Tibial artery (tissue), 4 donors: Measurements from ENCODE around the gene NFIA.

ENCODE experiments used
- DNase-seq, 2 donors: peaks; one replicate each; pipeline ENCODE4 v3.0.0-alpha.2; 2019
- H3K27ac ChIP-seq, 2 donors: fragments of 200-600 bp; sonication (generic) in 1 of 2; 1 replicate in 1 of 2; 2 replicates in 1 of 2; pipeline ENCODE4 v1.5.1; 2018 to 2019; ENCODE audit warnings: mild to moderate bottlenecking in 1 of 2
- H3K27me3 ChIP-seq, 2 donors: fragments of 200-600 bp; sonication (generic) in 1 of 2; one replicate each; pipeline versions ENCODE4 v1.5.1 to v1.6.0; 2016 to 2019
- H3K36me3 ChIP-seq, 3 donors: fragments of 200-600 bp; sonication (generic) in 2 of 3; one replicate each; pipeline ENCODE4 v1.5.1; 2016 to 2019; ENCODE audit warnings: mild to moderate bottlenecking in 2 of 3
- H3K4me1 ChIP-seq, 4 donors: fragments of 200-600 bp; sonication (generic) in 2 of 4; 1 replicate in 3 of 4; 2 replicates in 1 of 4; pipeline ENCODE4 v1.5.1; 2016 to 2019
- H3K4me3 ChIP-seq, 2 donors: fragments of 200-600 bp; sonication (generic) in 1 of 2; 1 replicate in 1 of 2; 2 replicates in 1 of 2; pipeline ENCODE4 v1.5.1; 2018 to 2019; ENCODE audit warnings: mild to moderate bottlenecking in 2 of 2
- H3K9me3 ChIP-seq, 3 donors: fragments of 200-600 bp; sonication (generic) in 1 of 3; one replicate each; pipeline ENCODE4 v1.5.1; 2016 to 2019
- CTCF ChIP-seq, 2 experiments: fragments of 200-600 bp in 1 of 2; fragments of 450-650 bp in 1 of 2; IDR thresholded peaks; one replicate each; pipeline ENCODE4 v1.5.1; 2017 to 2019; ENCODE audit warnings: antibody characterized with exemption in 2 of 2, mild to moderate bottlenecking in 1 of 2, moderate library complexity in 1 of 2
- intact Hi-C: fragments of 100-400 bp; cut with DNase I; formaldehyde crosslinking; loops from one replicate; pipeline ENCODE4 v1.15.0; 2023; ENCODE audit warnings: low total_unique reads

Gene NFIA

GRCh38 chr1:61386770-61387169, 304.4 kb downstream of the NFIA start:
- no peak for DNase-seq
- no peak overlapping the region for H3K27ac ChIP-seq
- peaks cover 23 to 43% (median 42%) of the 10 kb centered on the region in 3 donors for H3K36me3 ChIP-seq
- no peaks in the 10 kb centered on the region for H3K27me3 ChIP-seq
- peaks cover 0 to 7% (median 6%) of the 10 kb centered on the region in 3 donors for H3K9me3 ChIP-seq
- peaks cover 0 to 18% (median 2%) of the 10 kb centered on the region in 4 donors for H3K4me1 ChIP-seq
- intact Hi-C loops, result no loop called here
- H3K4me3 ChIP-seq, result no peak overlapping the region
- TF ChIP-seq CTCF (IDR thresholded peaks at IDR 0.05), result no peak

- peaks cover 23 to 43% (median 42%) of the 10 kb centered on the region in 3 donors for H3K36me3 ChIP-seq
- TF ChIP-seq CTCF (IDR thresholded peaks at IDR 0.05), result no peak
Observed at GRCh38 chr1:61387829-61388228, 305.5 kb downstream of the NFIA start.

DNA sequence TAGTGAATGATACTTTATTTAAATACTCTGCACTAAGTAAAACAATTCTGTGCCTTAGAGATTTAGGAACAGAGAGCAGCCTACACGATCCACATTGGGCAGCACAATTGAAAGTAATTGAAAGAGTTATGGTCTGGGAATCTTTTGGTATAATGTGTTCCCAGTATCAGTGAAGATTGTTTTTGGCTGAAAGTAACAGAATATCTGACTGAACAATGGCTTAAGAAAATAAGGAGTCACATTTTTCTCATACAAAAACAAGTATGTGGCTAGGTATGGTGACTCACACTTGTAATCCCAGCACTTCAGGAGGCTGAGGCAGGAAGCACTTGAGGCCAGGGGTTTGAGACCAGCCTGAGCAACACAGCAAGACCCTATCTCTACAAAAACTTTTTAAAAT, 306.2 kb downstream of the NFIA start:
- TF ChIP-seq CTCF (IDR thresholded peaks at IDR 0.05), result no peak
- H3K4me1 ChIP-seq, result peaks cover 0 to 12% (median 0%) of the 10 kb centered on the region in 4 donors
- no peaks in the 10 kb centered on the region for H3K27me3 ChIP-seq
- no peak for DNase-seq
- intact Hi-C loops, result no loop called here
- H3K4me3 ChIP-seq, result no peak overlapping the region
- peaks cover 0 to 7% (median 6%) of the 10 kb centered on the region in 3 donors for H3K9me3 ChIP-seq
- no peak overlapping the region for H3K27ac ChIP-seq
- H3K36me3 ChIP-seq, result peaks cover 19 to 37% (median 35%) of the 10 kb centered on the region in 3 donors

More at GRCh38 chr1:61387829-61388228, 305.5 kb downstream of the NFIA start:
- Histone ChIP-seq H3K4me3 (no peak overlapping the region), H3K27me3 (no peaks in the 10 kb centered on the region), H3K4me1 (peaks cover 0 to 9% (median 0%) of the 10 kb centered on the region in 4 donors), H3K9me3 (peaks cover 0 to 7% (median 6%) of the 10 kb centered on the region in 3 donors), H3K27ac (no peak overlapping the region)
- DNase-seq, result no peak
- intact Hi-C loops, result no loop called here

DNA sequence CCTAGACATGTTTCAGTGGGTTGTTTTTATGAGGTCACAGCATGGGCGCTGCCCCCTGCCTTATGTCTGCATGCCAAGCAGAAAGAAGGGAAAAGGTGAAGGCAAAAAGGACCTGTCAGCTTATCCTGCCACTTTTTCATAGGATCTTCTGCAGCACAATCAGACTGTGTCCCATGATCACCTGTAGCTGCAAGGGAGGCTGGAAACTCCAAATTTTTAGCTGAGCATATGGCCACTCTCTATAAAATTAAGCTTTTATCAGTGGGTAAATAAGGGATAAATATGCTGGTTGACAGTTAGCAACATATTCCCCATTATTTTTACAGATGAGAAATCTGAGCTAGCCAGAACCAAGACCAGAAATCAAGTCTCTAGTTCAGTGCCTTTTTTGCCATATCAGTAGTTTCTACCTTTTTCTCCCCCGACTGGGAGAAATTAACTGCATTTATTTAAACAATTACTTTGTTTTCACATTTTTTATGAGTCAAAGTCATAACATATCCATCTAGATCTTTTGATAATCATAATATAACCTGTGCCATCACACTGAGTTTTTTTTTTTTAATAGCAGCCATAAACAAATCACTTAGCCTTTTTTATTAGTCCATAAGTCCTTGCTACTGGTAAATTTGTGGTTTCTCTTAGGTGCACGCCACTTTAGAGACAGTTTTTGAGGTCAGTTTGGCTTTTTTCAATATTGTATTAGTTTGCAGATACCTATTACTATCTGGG, 307.0 kb downstream of the NFIA start:
- Histone ChIP-seq H3K27me3 (no peaks in the 10 kb centered on the region), H3K4me1 (peaks cover 0 to 14% (median 0%) of the 10 kb centered on the region in 4 donors), H3K4me3 (no peak overlapping the region), H3K36me3 (peaks cover 15 to 35% (median 27%) of the 10 kb centered on the region in 3 donors), H3K9me3 (peaks cover 0 to 7% (median 6%) of the 10 kb centered on the region in 3 donors), H3K27ac (no peak overlapping the region)
- intact Hi-C loops, result no loop called here
- no peak for DNase-seq
- TF ChIP-seq CTCF (IDR thresholded peaks at IDR 0.05), result no peak

DNA sequence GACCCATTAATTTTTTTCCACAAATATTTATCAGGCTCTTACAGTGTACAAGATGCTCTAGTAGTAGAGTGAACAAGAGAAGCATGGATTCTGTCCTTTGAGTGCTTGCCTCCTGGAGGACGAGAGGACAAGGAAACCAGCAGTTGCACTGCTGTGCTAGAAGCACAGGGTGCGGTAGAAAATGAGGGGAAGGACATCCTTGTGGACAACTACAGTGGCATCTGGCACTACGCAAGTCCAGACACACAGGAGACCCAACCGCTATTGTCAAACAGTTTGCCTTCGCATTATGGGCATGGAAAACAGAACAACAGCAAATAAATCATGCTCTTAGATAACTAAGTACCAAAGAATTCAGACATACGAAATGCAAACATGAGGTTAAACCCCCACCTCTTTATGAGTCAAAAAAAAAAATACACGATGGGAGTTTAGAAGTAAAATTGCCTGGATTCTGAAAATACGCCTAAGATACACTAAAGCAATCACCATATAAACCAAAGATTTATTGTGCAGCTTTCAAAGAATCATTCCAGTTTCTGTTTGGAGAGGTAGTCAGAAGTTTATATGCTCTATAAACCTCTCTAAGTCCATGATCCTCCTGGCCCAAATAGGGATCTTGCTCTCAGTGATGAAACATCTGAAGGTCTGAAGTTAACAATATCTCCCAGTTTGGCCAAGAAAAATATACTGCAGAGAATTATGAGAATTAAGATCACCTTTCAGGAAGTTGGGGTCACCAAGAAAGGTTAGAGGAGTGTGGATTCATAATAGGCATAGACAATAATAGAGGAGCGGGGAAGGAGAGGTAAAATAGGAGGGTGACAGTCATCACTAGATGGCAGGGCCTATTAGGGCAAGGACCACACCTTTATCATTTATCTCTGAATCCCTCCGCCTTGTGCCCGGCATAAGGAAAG, 307.8 kb downstream of the NFIA start:
- peaks cover 0 to 14% (median 0%) of the 10 kb centered on the region in 4 donors for H3K4me1 ChIP-seq
- H3K27me3 ChIP-seq, result no peaks in the 10 kb centered on the region
- intact Hi-C loops, result no loop called here
- no peak overlapping the region for H3K27ac ChIP-seq
- peaks cover 0 to 7% (median 6%) of the 10 kb centered on the region in 3 donors for H3K9me3 ChIP-seq
- TF ChIP-seq CTCF (IDR thresholded peaks at IDR 0.05), result no peak
- peaks cover 15 to 35% (median 21%) of the 10 kb centered on the region in 3 donors for H3K36me3 ChIP-seq
- no peak for DNase-seq
- no peak overlapping the region for H3K4me3 ChIP-seq
